Activated CD4-positive, alpha-beta T cell treated with anti-CD3 and anti-CD28 coated beads, Interleukin-2, amount 10 ng/mL, durations not matched to agents 24 days and 14 days (primary cell): Measurements from ENCODE around the gene CGB8. TPM values are rescaled to one million over a fixed set of nuclear protein-coding genes. Genes with fewer than 3 reads are reported as not detected.

Experiments
- total RNA-seq: library from RNA; stranded (reverse); gene quantifications from 2 replicates; pipeline ENCODE4 v1.2.3, GENCODE V29; 2022

CGB8 gene
- total RNA-seq, 1 donor from 2014 or later, result not detected

Other genes with a start within 250 kb of the CGB8 start
- gene BCAT2, start 238.1 kb downstream of the CGB8 start, total RNA-seq, result 90.3 and 95.7 TPM in 2 replicates
- gene HSD17B14, start 212.6 kb downstream of the CGB8 start, total RNA-seq, result 0.44 and 0.47 TPM in 2 replicates
- 1.8 and 1.9 TPM in 2 replicates for gene PLEKHA4, start 180.5 kb downstream of the CGB8 start, total RNA-seq
- 40.5 and 42.1 TPM in 2 replicates for gene PPP1R15A, start 176.7 kb downstream of the CGB8 start, total RNA-seq
- not detected in 2 replicates for gene TULP2, start 150.4 kb downstream of the CGB8 start, total RNA-seq
- 116 and 117 TPM in 2 replicates for gene NUCB1, start 148.8 kb downstream of the CGB8 start, total RNA-seq
- gene DHDH, start 115.4 kb downstream of the CGB8 start, total RNA-seq, result 0.35 TPM in 1 of 2 replicates, not detected in the other
- 257 and 298 TPM in 2 replicates for gene BAX, start 94.2 kb downstream of the CGB8 start, total RNA-seq
- gene FTL, start 83.8 kb downstream of the CGB8 start, total RNA-seq, result 696 and 697 TPM in 2 replicates
- 73.8 and 77.8 TPM in 2 replicates for gene GYS1, start 55.8 kb downstream of the CGB8 start, total RNA-seq
- 190 and 195 TPM in 2 replicates for gene RUVBL2, start 55.2 kb downstream of the CGB8 start, total RNA-seq
- gene LHB, start 32.0 kb downstream of the CGB8 start, total RNA-seq, result not detected in 2 replicates
- not detected in 2 replicates for gene CGB3, start 24.8 kb downstream of the CGB8 start, total RNA-seq
- not detected in 2 replicates for gene CGB2, start 17.2 kb downstream of the CGB8 start, total RNA-seq
- gene CGB1, start 12.2 kb downstream of the CGB8 start, total RNA-seq, result not detected in 2 replicates
- not detected in 2 replicates for gene CGB5, start 5.3 kb downstream of the CGB8 start, total RNA-seq
- not detected in 2 replicates for gene CGB7, start 8.6 kb upstream of the CGB8 start, total RNA-seq
- not detected in 2 replicates for gene NTF4, start 15.7 kb upstream of the CGB8 start, total RNA-seq
- gene KCNA7, start 23.6 kb upstream of the CGB8 start, total RNA-seq, result not detected in 2 replicates
- gene SNRNP70, start 36.3 kb upstream of the CGB8 start, total RNA-seq, result 270 and 281 TPM in 2 replicates
- gene LIN7B, start 65.3 kb upstream of the CGB8 start, total RNA-seq, result 5.4 and 6.0 TPM in 2 replicates
- gene C19orf73, start 70.0 kb upstream of the CGB8 start, total RNA-seq, result 2.0 and 2.5 TPM in 2 replicates
- 4.5 and 5.0 TPM in 2 replicates for gene PPFIA3, start 70.4 kb upstream of the CGB8 start, total RNA-seq
- not detected in 2 replicates for gene HRC, start 106.3 kb upstream of the CGB8 start, total RNA-seq
- gene TRPM4, start 108.7 kb upstream of the CGB8 start, total RNA-seq, result 1.4 and 1.8 TPM in 2 replicates